GM10266 (cell line): ENCODE results near the gene DIP2B.
"Not testable (repeated sequence)": the region's sequence is repeated elsewhere in the genome, so short reads cannot be mapped to it uniquely, and the experiment has no call there.

Experiments used
- DNase-seq: peaks from one replicate; pipeline ENCODE4 v3.0.0; 2012; ENCODE audit errors: extremely low spot score
- TF ChIP-seq, protein P1 (sequence below): IDR thresholded peaks from 2 replicates; pipeline ENCODE4 v1.5.1; 2012; ENCODE audit warnings: mild to moderate bottlenecking, low read depth; ENCODE audit not compliant: control insufficient read depth, insufficient read depth; ENCODE audit errors: missing control alignments

The DIP2B gene

DNA sequence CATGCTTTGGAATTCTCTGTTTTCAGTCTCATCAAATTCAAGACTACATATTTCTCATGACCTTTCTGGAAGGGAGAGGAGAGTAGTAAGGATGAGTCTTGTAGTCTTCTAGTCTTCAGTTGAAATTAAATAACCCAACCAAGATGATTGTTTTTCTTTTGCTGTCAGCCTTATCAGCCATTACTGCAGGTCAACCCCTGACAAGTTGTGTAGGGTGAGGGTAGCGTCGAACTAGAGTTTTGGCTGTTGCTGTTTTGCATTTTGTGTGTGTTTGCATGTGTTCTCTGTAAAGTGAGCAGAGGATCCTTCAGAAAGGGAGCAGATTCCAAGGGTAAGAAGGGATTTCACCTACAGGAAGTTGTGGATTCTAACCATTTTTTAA lies 28.4 kb downstream of the DIP2B start:
- no peak for DNase-seq
- TF ChIP-seq, protein P1, sequence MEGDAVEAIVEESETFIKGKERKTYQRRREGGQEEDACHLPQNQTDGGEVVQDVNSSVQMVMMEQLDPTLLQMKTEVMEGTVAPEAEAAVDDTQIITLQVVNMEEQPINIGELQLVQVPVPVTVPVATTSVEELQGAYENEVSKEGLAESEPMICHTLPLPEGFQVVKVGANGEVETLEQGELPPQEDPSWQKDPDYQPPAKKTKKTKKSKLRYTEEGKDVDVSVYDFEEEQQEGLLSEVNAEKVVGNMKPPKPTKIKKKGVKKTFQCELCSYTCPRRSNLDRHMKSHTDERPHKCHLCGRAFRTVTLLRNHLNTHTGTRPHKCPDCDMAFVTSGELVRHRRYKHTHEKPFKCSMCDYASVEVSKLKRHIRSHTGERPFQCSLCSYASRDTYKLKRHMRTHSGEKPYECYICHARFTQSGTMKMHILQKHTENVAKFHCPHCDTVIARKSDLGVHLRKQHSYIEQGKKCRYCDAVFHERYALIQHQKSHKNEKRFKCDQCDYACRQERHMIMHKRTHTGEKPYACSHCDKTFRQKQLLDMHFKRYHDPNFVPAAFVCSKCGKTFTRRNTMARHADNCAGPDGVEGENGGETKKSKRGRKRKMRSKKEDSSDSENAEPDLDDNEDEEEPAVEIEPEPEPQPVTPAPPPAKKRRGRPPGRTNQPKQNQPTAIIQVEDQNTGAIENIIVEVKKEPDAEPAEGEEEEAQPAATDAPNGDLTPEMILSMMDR, result no peak

DNA sequence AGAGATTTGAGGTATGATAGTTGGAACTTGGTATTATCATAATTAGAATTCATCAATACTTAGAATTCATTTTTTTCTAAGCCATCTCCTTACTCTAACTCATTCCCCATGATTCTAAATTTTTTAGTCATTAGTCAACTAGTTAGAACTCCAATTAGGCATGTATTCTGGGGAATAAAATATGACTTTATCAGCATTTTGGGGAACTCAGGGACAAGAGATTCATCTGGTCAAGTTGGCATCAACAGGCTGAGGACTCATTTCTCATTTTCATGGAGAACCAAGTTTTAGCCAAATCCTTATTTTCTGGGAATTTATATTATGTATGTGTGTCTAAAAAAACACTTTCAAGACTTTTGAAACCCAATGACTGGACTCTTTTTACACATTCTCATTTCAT lies 29.2 kb downstream of the DIP2B start:
- DNase-seq, result no peak
- TF ChIP-seq, protein P1, result no peak

DNA sequence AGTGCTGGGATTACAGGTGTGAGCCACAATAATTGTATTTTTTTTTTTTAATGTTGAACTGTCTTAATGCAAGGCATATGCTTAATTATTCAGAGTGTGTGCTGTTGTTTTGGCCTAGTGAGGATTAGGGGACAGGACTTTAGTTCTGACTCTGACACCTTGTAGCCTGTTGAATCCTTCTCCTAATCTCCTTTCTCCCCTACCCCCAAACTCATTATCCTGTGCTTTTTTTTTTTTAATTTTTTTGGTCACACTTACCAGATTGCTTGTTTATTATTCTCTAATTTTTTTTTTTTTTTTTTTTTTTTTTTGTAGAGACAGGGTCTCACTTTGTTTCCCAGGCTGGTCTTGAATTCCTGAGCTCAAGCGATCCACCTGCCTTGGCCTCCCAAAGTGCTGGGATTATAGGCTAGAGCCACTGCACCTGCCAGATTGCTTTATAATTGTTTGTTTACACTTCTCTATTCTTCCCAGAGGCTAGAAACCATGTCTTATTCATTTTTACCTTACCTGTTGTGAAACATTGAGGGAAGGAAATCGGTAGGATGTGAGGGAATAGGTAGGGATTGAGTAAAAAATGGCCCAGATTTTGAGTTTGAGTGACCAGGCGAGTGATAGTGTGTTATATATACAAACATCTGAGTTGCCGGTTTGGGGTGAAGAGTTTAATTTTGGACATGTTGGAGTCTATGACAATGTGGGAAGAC lies 32.2 kb downstream of the DIP2B start:
- no peak for DNase-seq
- TF ChIP-seq, protein P1, result no peak

DNA sequence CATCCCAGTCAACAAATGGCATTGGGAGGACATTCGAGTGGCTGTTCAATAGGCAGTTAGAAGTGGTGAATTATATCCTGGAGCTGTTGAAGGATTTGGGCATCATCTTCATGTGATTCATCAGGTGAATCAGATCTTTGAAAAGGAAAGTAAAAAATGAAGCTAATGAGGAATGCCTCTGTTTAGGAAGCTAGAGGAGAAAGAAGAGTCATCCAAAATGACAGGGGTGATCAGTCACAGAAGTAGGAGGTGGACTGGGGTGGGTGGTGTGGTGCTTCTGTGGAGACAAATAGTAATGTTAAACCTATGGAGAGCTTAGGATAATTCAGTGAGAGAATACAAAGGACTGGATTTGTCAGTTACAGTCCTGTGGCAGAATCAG lies 32.7 kb downstream of the DIP2B start:
- TF ChIP-seq, protein P1, result no peak
- no peak for DNase-seq

DNA sequence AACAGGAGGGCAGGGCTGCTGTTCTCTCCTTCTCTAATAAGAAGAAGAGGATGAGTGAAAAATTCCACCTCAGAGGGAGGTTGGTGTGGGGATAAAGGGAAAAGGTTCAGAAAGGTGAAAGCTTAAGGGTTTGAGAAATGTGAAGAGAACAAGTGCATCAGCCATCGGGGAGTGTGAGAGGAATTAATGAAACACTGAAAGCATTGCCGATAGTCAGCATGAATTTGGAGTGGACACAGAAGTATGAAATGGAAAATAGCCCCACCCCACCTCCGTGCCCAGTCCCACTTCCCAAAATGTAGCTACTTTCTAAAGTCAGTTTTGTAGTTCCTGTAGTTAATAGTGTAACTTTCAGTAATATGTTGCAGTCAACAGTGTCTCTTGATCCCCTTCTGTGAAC lies 33.4 kb downstream of the DIP2B start:
- no peak for DNase-seq
- TF ChIP-seq, protein P1, result no peak

DNA sequence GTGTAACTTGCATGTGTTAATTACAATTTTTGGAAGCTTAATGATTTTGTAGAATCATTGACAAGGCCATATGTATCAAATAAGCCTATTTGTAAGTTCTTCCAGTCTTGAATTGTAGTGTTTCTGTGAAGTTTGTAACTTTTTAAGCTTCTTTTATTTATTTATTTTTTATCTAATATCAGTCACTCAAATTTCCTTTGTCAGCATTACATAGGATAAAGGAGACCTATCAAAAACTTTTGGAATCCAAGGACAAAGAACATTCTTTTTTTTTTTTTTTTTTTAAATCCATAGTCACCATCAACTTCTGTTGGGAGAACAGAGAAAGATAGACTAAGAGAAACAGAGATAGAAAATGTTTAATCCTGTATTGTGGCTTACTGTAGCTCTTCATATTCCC lies 36.4 kb downstream of the DIP2B start:
- DNase-seq, result no peak
- TF ChIP-seq, protein P1, result no peak

DNA sequence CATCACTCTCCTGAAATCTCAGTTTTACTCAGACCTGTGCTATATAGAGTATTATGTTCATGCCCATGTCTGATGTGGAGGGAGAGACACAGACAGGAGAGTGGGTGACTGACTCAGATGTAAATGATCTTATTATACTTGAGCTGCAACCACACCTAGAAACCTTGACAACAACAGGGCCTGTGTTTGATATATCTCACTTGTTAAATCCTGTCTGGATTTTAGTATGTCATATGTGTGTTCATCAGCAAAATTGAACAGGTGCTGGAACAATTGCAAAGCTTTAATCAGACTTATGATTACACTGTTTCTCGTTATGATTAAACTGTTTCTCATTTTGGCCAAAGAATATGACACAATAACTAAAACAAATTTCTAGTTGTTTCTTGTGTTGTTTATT lies 37.7 kb downstream of the DIP2B start:
- TF ChIP-seq, protein P1, result no peak
- DNase-seq, result peak; percentile 29

DNA sequence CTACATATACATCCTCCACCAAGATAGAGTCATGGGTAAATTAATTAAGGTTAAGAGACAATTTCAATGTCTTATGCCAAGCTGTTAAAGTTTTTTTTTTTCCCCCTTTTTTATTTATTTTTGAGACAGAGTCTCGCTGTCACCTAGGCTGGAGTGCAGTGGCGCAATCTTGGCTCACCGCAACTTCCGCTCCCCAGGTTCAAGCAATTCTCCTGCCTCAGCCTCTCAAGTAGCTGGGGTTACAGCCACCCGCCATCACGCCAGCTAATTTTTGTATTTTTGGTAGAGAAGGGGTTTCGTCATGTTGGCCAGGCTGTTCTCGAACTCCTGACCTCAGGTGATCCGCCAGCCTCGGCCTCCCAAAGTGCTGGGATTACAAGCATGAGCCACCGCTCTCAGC lies 38.4 kb downstream of the DIP2B start:
- DNase-seq, result not testable (repeated sequence)
